Right lobe of liver (tissue), 4 donors: Measurements from ENCODE around the gene ENO1.

Experiments used
- POLR2A ChIP-seq: fragments of 450-650 bp; IDR thresholded peaks from one replicate; pipeline ENCODE4 v1.6.1; 2017; ENCODE audit warnings: antibody characterized with exemption, mild to moderate bottlenecking
- TF ChIP-seq, protein P1 (sequence below), 4 donors: fragments of 200-600 bp in 3 of 4; fragments of 450-650 bp in 1 of 4; IDR thresholded peaks; one replicate each; pipeline versions ENCODE4 v1.5.1 to v1.8.0; 2016 to 2022; ENCODE audit warnings: antibody characterized with exemption in 4 of 4, mild to moderate bottlenecking in 2 of 4
- donor health status: DM: no; HTN: no; CAD: no.
- donor health status: DM: no; HTN: no; CAD: no.
- donor health status: DM: no; HTN: yes; CAD: no.

DNA sequence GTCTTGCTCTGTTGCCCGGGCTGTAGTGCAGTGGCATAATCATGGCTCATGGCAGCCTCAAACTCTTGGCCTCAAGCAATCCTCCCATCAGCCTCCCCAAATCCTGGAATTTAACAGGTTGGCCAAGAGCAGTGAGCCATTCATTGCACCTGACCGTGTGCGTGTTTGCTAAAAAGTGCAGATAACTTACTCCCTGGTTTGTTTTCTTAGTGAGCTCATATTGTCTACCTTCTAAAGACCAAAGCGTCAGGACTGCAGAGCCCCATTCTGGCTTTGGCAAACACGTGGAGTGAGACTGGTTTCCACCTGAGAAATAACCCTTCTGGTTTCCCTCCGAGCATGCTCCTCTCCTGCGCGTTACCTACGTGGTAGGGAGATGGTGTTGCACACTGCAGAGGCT is 35.0 kb upstream of the ENO1 start:
- TF ChIP-seq, protein P1, sequence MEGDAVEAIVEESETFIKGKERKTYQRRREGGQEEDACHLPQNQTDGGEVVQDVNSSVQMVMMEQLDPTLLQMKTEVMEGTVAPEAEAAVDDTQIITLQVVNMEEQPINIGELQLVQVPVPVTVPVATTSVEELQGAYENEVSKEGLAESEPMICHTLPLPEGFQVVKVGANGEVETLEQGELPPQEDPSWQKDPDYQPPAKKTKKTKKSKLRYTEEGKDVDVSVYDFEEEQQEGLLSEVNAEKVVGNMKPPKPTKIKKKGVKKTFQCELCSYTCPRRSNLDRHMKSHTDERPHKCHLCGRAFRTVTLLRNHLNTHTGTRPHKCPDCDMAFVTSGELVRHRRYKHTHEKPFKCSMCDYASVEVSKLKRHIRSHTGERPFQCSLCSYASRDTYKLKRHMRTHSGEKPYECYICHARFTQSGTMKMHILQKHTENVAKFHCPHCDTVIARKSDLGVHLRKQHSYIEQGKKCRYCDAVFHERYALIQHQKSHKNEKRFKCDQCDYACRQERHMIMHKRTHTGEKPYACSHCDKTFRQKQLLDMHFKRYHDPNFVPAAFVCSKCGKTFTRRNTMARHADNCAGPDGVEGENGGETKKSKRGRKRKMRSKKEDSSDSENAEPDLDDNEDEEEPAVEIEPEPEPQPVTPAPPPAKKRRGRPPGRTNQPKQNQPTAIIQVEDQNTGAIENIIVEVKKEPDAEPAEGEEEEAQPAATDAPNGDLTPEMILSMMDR (IDR thresholded peaks at IDR 0.05): no peak
- TF ChIP-seq POLR2A: no peak
